OCI-LY3 (cell line): ENCODE results near the gene KIF5B.

Experiments
- H2AFZ ChIP-seq: fragments of 200-600, 300-600 bp; shearing (Covaris generic); 2 replicates; pipeline ENCODE4 v1.6.0; 2014; ENCODE audit warnings: antibody characterized with exemption, low read depth, low read length
- H3K27ac ChIP-seq: fragments of 200-600, 300-600 bp; sonication (generic); 2 replicates; pipeline ENCODE4 v1.5.1; 2014; ENCODE audit warnings: mild to moderate bottlenecking, low read length, moderate library complexity, mixed read lengths
- H3K27me3 ChIP-seq: fragments of 200-600, 300-600 bp; sonication (generic); 2 replicates; pipeline ENCODE4 v1.6.1; 2014; ENCODE audit warnings: low read depth, low read length, mixed read lengths
- H3K36me3 ChIP-seq: fragments of 200-600, 300-600 bp; sonication (generic); replicated peaks from 2 replicates; pipeline ENCODE3; 2014; ENCODE audit warnings: low read depth, low read length, mixed read lengths
- H3K4me1 ChIP-seq: fragments of 300-600, 200-600 bp; sonication (generic); 2 replicates; pipeline ENCODE4 v1.6.1; 2014; ENCODE audit warnings: low read length, mixed read lengths
- H3K4me2 ChIP-seq: fragments of 200-600, 300-600 bp; sonication (generic); 2 replicates; pipeline ENCODE4 v1.6.1; 2014; ENCODE audit warnings: low read length, mixed read lengths
- H3K4me3 ChIP-seq: fragments of 300-600, 200-600 bp; sonication (generic); 2 replicates; pipeline ENCODE4 v1.5.1; 2014; ENCODE audit warnings: antibody characterized with exemption, mild to moderate bottlenecking, low read length, moderate library complexity
- H3K79me2 ChIP-seq: fragments of 300-600, 200-600 bp; shearing (Covaris generic); 2 replicates; pipeline ENCODE4 v1.6.1; 2014; ENCODE audit warnings: mild to moderate bottlenecking, low read length, mixed read lengths
- H3K9ac ChIP-seq: fragments of 300-600, 200-600 bp; shearing (Covaris generic); 2 replicates; pipeline ENCODE4 v1.6.0; 2014; ENCODE audit warnings: mild to moderate bottlenecking, low read length, moderate library complexity
- H3K9me3 ChIP-seq: fragments of 200-600, 300-600 bp; shearing (Covaris generic); 2 replicates; pipeline ENCODE4 v1.6.1; 2014; ENCODE audit warnings: low read length, mixed read lengths; ENCODE audit not compliant: insufficient read depth
- H4K20me1 ChIP-seq: fragments of 200-600, 300-600 bp; sonication (generic); 2 replicates; pipeline ENCODE4 v1.6.1; 2016; ENCODE audit warnings: low read length, mixed read lengths; ENCODE audit not compliant: insufficient read depth
- EZH2phosphoT487 ChIP-seq: fragments of 200-600 bp; shearing (Covaris generic); IDR thresholded peaks from 2 replicates; pipeline ENCODE4 v1.6.1; 2018; ENCODE audit warnings: antibody characterized with exemption, mixed run types, low read depth
- TF ChIP-seq, protein P1 (sequence below): fragments of 200-600, 300-600 bp; sonication (generic); IDR thresholded peaks from 2 replicates; pipeline ENCODE4 v1.5.1; 2014; ENCODE audit warnings: antibody characterized with exemption, low read length, low read depth

Gene KIF5B

DNA sequence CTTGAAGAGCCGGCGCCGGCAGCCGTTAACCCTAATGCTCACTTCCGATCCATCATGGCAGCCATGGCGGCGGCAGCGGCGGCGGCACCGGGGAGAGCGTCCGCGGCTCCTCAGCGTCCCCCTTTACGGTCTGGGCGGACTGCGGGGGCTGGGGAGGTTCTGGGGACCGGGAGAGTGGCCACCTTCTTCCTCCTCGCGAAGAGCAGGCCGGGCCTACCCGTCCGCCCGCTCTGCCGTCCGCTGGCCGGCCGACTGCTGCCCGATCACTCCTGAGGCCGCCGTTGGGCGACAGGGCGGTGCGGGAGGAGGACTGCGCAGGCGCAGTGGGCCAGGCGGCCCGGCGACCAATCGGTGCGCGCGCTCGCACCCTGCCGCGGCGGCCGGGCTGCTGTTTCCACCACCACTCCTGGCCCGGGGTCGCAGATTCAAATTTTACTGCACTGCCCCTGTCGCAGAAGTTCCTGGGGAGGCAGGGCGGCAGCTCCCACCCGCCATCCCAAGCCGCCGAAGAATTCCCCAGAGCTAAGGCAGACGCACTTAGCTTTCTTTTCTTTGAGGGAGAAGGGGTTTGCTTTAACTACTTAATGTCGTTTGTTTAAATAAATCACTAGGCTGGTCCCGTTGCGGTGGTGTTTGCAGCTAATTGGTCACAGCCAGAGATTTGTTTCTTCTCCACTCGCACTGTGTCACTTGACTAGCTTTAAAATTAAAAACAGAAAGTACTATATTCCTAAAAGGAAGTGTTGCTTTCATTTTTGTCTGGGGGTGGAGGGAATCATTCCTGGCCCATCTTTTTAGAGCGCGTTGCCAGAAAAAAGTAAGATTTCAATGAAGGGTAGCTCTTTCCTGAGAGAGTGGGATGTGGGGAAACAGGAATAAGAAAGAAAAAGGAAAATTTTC is at the start of gene KIF5B:
TSS of gene KIF5B (minus strand) at position 290 of the 900 bp plus-strand sequence. CDS start 452 bp downstream, outside the sequence.
- no peaks in the 10 kb centered on the region for H3K27me3 ChIP-seq
- peaks cover 49% of the 10 kb centered on the region for H3K79me2 ChIP-seq
- H4K20me1 ChIP-seq, result peaks cover 41% of the 10 kb centered on the region
- TF ChIP-seq, protein P1, sequence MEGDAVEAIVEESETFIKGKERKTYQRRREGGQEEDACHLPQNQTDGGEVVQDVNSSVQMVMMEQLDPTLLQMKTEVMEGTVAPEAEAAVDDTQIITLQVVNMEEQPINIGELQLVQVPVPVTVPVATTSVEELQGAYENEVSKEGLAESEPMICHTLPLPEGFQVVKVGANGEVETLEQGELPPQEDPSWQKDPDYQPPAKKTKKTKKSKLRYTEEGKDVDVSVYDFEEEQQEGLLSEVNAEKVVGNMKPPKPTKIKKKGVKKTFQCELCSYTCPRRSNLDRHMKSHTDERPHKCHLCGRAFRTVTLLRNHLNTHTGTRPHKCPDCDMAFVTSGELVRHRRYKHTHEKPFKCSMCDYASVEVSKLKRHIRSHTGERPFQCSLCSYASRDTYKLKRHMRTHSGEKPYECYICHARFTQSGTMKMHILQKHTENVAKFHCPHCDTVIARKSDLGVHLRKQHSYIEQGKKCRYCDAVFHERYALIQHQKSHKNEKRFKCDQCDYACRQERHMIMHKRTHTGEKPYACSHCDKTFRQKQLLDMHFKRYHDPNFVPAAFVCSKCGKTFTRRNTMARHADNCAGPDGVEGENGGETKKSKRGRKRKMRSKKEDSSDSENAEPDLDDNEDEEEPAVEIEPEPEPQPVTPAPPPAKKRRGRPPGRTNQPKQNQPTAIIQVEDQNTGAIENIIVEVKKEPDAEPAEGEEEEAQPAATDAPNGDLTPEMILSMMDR, result no peak
- no peak for TF ChIP-seq EZH2phosphoT487
- H3K9ac ChIP-seq, result peak within 1 kb of the TSS; percentile 90
- peak within 1 kb of the TSS; percentile 96 for H3K4me3 ChIP-seq
- H3K36me3 ChIP-seq, result peaks cover 3% of the 10 kb centered on the region
- peak within 1 kb of the TSS; percentile 73 for H3K27ac ChIP-seq
- no peaks in the 10 kb centered on the region for H3K9me3 ChIP-seq
- H3K4me2 ChIP-seq, result peak within 1 kb of the TSS; percentile 96
- H3K4me1 ChIP-seq, result peaks cover 40% of the 10 kb centered on the region
- peak within 1 kb of the TSS; percentile 96 for H2AFZ ChIP-seq

GRCh38 chr10:32105782-32106382 is 49.7 kb upstream of the KIF5B start:
- Histone ChIP-seq H4K20me1 (no peaks in the 10 kb centered on the region), H3K9me3 (no peaks in the 10 kb centered on the region), H3K4me1 (no peaks in the 10 kb centered on the region), H3K79me2 (no peaks in the 10 kb centered on the region), H2AFZ (no peak overlapping the region), H3K36me3 (no peaks in the 10 kb centered on the region), H3K4me2 (no peak overlapping the region), H3K9ac (no peak overlapping the region), H3K27me3 (no peaks in the 10 kb centered on the region), H3K27ac (no peak overlapping the region), H3K4me3 (no peak overlapping the region)
- TF ChIP-seq EZH2phosphoT487, result no peak
- TF ChIP-seq, protein P1, result no peak

DNA sequence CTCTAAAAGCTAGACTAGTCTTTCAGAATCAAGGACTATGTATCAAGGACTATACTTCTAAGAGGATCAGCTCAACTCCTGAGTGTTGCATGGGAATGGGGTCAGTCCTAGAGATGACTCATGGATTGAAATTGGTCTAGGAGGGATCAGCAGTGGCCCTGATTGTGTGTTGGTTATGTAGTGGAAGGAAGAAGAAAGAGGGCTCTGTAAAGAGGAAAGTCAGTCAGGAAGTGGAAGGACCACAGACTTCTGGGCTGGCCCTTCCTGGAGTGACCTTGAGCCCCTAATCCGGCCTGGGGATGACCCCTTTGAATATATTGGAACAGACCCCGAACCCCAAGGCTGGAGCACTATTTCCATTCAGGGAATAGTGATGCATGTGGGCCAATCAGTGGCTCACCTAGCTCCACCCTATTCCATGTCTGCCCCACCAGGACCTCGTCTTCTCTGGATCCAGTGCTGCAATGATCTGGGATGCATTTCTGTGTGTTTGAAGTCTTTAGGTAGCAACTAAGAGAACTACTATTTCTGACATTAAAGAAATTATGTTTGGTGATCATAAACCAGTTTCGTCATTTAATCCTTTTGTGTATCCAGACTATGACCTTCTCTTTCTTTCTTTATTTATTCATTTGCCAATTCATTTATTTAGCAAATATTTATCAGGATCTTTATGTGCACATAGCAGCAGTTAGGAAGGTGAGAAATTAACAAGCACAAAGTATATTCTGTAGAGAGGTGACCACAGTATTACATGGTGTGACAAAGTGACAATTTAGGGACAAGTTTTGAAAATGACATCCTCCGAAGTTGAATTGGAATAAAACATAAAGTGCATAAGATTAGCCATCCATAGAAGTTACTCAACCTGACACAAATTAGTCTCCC is 48.6 kb upstream of the KIF5B start:
- no peak overlapping the region for H3K27ac ChIP-seq
- no peaks in the 10 kb centered on the region for H4K20me1 ChIP-seq
- TF ChIP-seq, protein P1, result no peak
- TF ChIP-seq EZH2phosphoT487, result no peak
- H2AFZ ChIP-seq, result no peak overlapping the region
- H3K27me3 ChIP-seq, result no peaks in the 10 kb centered on the region
- H3K79me2 ChIP-seq, result no peaks in the 10 kb centered on the region
- H3K4me2 ChIP-seq, result no peak overlapping the region
- H3K36me3 ChIP-seq, result no peaks in the 10 kb centered on the region
- no peak overlapping the region for H3K9ac ChIP-seq
- H3K9me3 ChIP-seq, result no peaks in the 10 kb centered on the region
- H3K4me1 ChIP-seq, result no peaks in the 10 kb centered on the region
- no peak overlapping the region for H3K4me3 ChIP-seq
